ENCODE results near the gene PRR33.

GRCh38 chr11:1912289-1912878 lies 20.7 kb upstream of the PRR33 start:
- TF ChIP-seq EZH2 (IDR thresholded peaks at IDR 0.05; ENCODE audit: borderline replicate concordance, low read length) = no peak
- no peak for TF ChIP-seq CTCF (conservative IDR thresholded peaks at IDR 0.05 in 1 of 2, IDR thresholded peaks at IDR 0.05 in 1 of 2; ENCODE audit: extremely low read depth in 1 of 2, insufficient read depth in 1 of 2, low read depth in 1 of 2, low read length in 2 of 2)

Data from mammary epithelial cell (primary cell).